HUDEP-2 (cell line): Measurements from ENCODE around the gene RIN3.

Experiments
- DNase-seq, 76 experiments: peaks; one replicate each; lab custom pipeline; 2025; ENCODE audit not compliant: unreplicated experiment in 76 of 76; lab: John Stamatoyannopoulos, UW

RIN3 gene

GRCh38 chr14:92731622-92732115, 218.1 kb downstream of the RIN3 start:
- no peak for DNase-seq

- DNase-seq = peak in 18 of 76 experiments; percentile 2 to 67 (median 28)
These were observed 219.4 kb downstream of the RIN3 start for GRCh38 chr14:92733007-92733406.

DNA sequence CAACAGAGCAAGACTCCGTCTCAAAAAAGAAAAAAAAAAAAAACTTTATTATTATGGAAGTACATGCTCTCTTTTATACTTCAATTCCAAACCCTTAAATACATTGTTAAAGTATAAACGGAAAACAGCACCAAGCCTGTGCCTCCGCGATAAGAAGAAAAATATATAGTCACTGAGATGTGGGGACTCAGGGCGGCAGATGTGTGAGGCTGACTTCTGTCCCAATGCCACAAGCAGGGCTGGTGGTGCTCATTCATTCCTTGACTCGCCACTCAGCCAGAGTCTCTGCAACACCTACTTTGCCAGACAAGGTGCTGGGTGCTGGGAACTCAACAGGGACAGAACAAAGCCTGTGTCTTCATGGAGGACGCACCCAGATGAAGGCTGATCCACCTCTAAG, 221.0 kb downstream of the RIN3 start:
- peak in 10 of 76 experiments; percentile 8 to 28 (median 19) for DNase-seq

DNA sequence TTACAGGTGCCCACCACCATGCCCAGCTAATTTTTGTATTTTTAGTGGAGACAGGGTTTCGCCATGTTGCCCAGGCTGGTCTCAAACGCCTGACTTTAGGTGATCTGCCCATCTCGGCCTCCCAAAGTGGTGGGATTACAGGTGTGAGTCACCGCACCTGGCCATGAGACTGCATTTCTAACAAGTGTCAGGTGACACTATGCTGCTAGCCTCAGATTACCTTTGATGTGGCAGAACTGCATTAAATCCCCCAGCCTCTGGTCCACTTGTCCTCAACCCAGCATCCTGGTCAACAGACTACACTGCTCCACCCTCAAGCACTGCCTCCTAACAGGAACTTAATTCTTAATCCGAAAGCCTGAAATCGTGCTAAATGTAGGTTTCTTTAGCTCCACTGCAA, 221.8 kb downstream of the RIN3 start:
- DNase-seq = no peak

DNA sequence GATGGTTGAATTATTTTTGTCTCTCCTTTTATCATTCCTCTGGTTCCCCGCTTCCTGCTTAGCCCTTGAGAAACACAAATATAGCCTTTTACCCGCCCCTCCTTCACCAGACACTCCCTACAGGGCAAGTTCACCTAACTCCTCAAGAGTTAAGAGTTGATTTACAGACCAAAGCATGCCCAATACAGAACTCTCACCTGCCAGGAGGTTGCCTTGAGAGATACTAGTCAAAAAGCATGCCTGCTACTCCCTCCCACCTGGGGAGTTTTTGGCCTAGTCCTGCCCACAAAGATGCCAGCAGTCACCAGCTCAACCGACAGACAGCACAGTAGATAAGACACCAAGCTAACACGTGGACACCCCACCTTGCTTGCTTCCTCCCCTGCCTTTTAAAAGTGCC, 223.6 kb downstream of the RIN3 start:
- peak in 7 of 76 experiments; percentile 1 to 27 (median 12) for DNase-seq

DNA sequence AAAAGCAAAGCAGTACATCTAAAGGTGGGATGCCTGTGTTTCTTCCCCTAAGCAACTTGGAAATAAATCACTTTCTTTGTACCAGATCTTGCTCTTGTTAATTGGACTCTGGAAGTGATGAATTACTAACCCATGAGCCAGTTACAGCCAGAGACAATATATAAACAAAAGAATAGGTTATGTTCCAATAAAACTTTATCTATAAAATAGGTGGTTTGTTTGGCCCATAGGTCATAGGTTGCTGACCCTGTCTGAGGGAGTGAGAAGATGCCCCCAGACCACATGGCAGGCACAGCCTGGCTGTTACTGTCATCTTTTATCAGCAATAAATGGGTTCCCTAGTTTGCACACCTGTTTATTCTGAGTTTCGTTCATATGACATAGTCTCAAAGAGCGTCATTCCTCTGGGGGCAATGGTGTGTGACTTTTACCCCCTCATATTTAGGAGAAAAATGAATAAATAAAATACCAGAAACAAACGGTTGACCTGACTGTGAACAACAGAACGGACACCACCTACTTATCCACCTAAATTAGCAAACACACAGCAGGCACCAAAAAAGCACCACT, 224.1 kb downstream of the RIN3 start:
- DNase-seq = no peak
